Measurements from ENCODE around the gene OXGR1. TPM values are rescaled to one million over a fixed set of nuclear protein-coding genes. Genes with fewer than 3 reads are reported as not detected.

Gene OXGR1
- total RNA-seq, 1 experiment from 2014 or later, result not detected

GRCh38 chr13:97020194-97020593 is 25.9 kb upstream of the OXGR1 start:
- in situ Hi-C loops (cut with HindIII; ENCODE audit: low pct_unique_long_range_greater_than_20kb, low sequenced_read_pairs), result no loop called here
- no peak overlapping the region for H3K27ac ChIP-seq (ENCODE audit: low read length)
- H3K4me3 ChIP-seq (ENCODE audit: low read depth in 2 of 2, low read length in 2 of 2), result no peak overlapping the region
- DNase-seq (ENCODE audit: low read depth, low spot score), result no peak
- intact Hi-C loops (cut with micrococcal nuclease; ENCODE audit: unreplicated experiment), result no loop called here
- peaks cover 8% of the 10 kb centered on the region for H3K4me1 ChIP-seq (ENCODE audit: control insufficient read depth, insufficient read depth, low read length)
- no peaks in the 10 kb centered on the region for H3K27me3 ChIP-seq (ENCODE audit: control insufficient read depth, insufficient read depth, low read length)
- H3K36me3 ChIP-seq (ENCODE audit: control insufficient read depth, insufficient read depth, low read length), result no peaks in the 10 kb centered on the region
- TF ChIP-seq TCF7L2 (IDR thresholded peaks at IDR 0.05; ENCODE audit: low read depth, low read length), result no peak
- POLR2A ChIA-PET, result no interaction called here
- no peak for ATAC-seq
- no TSS peak for BruUV-seq (replicated peaks)
- CTCF ChIA-PET, result no interaction called here
- no peaks in the 10 kb centered on the region for H3K9me3 ChIP-seq (ENCODE audit: control insufficient read depth, insufficient read depth, low read depth, low read length)

- CTCF ChIA-PET, result no interaction called here
- POLR2A ChIA-PET, result interaction anchor here (0.6 kb wide), 1 partner anchor 28 kb away, joined by 3 read pairs; no protein-coding TSS in a partner anchor
- in situ Hi-C loops (cut with HindIII; ENCODE audit: low pct_unique_long_range_greater_than_20kb, low sequenced_read_pairs) (no loop called here), intact Hi-C loops (cut with micrococcal nuclease; ENCODE audit: unreplicated experiment) (loop anchor here (10.0 kb wide), 1 partner anchor 326 kb away; no protein-coding TSS in a partner anchor)
- Histone ChIP-seq H3K4me1 (ENCODE audit: control insufficient read depth, insufficient read depth, low read length) (peaks cover 8% of the 10 kb centered on the region), H3K27me3 (ENCODE audit: control insufficient read depth, insufficient read depth, low read length) (no peaks in the 10 kb centered on the region), H3K9me3 (ENCODE audit: control insufficient read depth, insufficient read depth, low read depth, low read length) (no peaks in the 10 kb centered on the region), H3K4me3 (ENCODE audit: low read depth in 2 of 2, low read length in 2 of 2) (no peak overlapping the region), H3K27ac (ENCODE audit: low read length) (peak overlapping the region; percentile 61; the same call in 1 of the 2 replicates), H3K36me3 (ENCODE audit: control insufficient read depth, insufficient read depth, low read length) (no peaks in the 10 kb centered on the region)
- ATAC-seq (no peak), DNase-seq (ENCODE audit: low read depth, low spot score) (no peak)
- no TSS peak for BruUV-seq (replicated peaks)
- TF ChIP-seq POLR2AphosphoS5 (IDR thresholded peaks at IDR 0.05; ENCODE audit: low read depth, low read length) (no peak), TCF7L2 (IDR thresholded peaks at IDR 0.05; ENCODE audit: low read depth, low read length) (no peak), REST (IDR thresholded peaks at IDR 0.05; ENCODE audit: insufficient read depth in 1 of 2, low read depth in 2 of 2, low read length in 1 of 2) (no peak), SIN3A (IDR thresholded peaks at IDR 0.05; ENCODE audit: borderline replicate concordance, insufficient read depth, low read depth, low read length) (no peak), CTCF (IDR thresholded peaks at IDR 0.05) (no peak)
These were observed 25.0 kb upstream of the OXGR1 start for GRCh38 chr13:97019236-97019635.

- DNase-seq (ENCODE audit: low read depth, low spot score), result peak; percentile 46
- Histone ChIP-seq H3K9me3 (ENCODE audit: control insufficient read depth, insufficient read depth, low read depth, low read length) (no peaks in the 10 kb centered on the region), H3K4me3 (ENCODE audit: low read depth in 2 of 2, low read length in 2 of 2) (peak overlapping the region in 1 of 2 experiments; percentile 20; a peak in 1 of 4 replicates), H3K27me3 (ENCODE audit: control insufficient read depth, insufficient read depth, low read length) (no peaks in the 10 kb centered on the region), H3K27ac (ENCODE audit: low read length) (peak overlapping the region; percentile 61), H3K4me1 (ENCODE audit: control insufficient read depth, insufficient read depth, low read length) (peaks cover 8% of the 10 kb centered on the region), H3K36me3 (ENCODE audit: control insufficient read depth, insufficient read depth, low read length) (no peaks in the 10 kb centered on the region)
- TF ChIP-seq CTCF (IDR thresholded peaks at IDR 0.05), result peak; percentile 81
- TF ChIP-seq POLR2AphosphoS5 (IDR thresholded peaks at IDR 0.05; ENCODE audit: low read depth, low read length), result no peak
- ChIA-PET POLR2A (interaction anchor here (0.5 kb wide), 1 partner anchor 417 kb away, joined by 5 read pairs; no protein-coding TSS in a partner anchor), CTCF (interaction anchor here (1.0 kb wide), 1 partner anchor 341 kb away, joined by 3 read pairs; no protein-coding TSS in a partner anchor)
- intact Hi-C loops (cut with micrococcal nuclease; ENCODE audit: unreplicated experiment) (loop anchor here (10.0 kb wide), 1 partner anchor 327 kb away; no protein-coding TSS in a partner anchor), in situ Hi-C loops (cut with HindIII; ENCODE audit: low pct_unique_long_range_greater_than_20kb, low sequenced_read_pairs) (no loop called here)
- peak; percentile 89 for ATAC-seq
- BruUV-seq (replicated peaks), result no TSS peak
These were observed 23.9 kb upstream of the OXGR1 start for GRCh38 chr13:97018029-97018819.

All from Panc1 (cell line).